HG03064 (cell line): ENCODE results near the gene SMIM34.
"Not testable (repeated sequence)": the region's sequence is repeated elsewhere in the genome, so short reads cannot be mapped to it uniquely, and the experiment has no call there.

Source experiments
- ATAC-seq: cut with Tn5 transposase; IDR thresholded peaks from one replicate; pipeline ENCODE4 v1.9.1; 2021; ENCODE audit warnings: low read depth; ENCODE audit not compliant: unreplicated experiment

SMIM34 gene

GRCh38 chr21:34423805-34424204, at the start of gene SMIM34:
TSS of gene SMIM34 (minus strand) at chr21:34423951. CDS start at chr21:34423839, 112 bp downstream.
- not testable (repeated sequence) for ATAC-seq

- ATAC-seq, result not testable (repeated sequence)
Observed at GRCh38 chr21:34467333-34467732, 43.6 kb upstream of the SMIM34 start.

GRCh38 chr21:34459426-34459825, 35.7 kb upstream of the SMIM34 start:
- not testable (repeated sequence) for ATAC-seq

- not testable (repeated sequence) for ATAC-seq
Observed at GRCh38 chr21:34458266-34458665, 34.5 kb upstream of the SMIM34 start.

- not testable (repeated sequence) for ATAC-seq
Observed at GRCh38 chr21:34456180-34456579, 32.4 kb upstream of the SMIM34 start.

GRCh38 chr21:34455628-34456027, 31.9 kb upstream of the SMIM34 start:
- not testable (repeated sequence) for ATAC-seq

- ATAC-seq, result not testable (repeated sequence)
Observed at GRCh38 chr21:34447018-34447417, 23.3 kb upstream of the SMIM34 start.

GRCh38 chr21:34443486-34443885, 19.7 kb upstream of the SMIM34 start:
- not testable (repeated sequence) for ATAC-seq

- ATAC-seq, result not testable (repeated sequence)
Observed at GRCh38 chr21:34429710-34430109, 6.0 kb upstream of the SMIM34 start.

- not testable (repeated sequence) for ATAC-seq
Observed at GRCh38 chr21:34428441-34428840, 4.7 kb upstream of the SMIM34 start.

- ATAC-seq, result not testable (repeated sequence)
Observed at GRCh38 chr21:34427339-34427738, 3.6 kb upstream of the SMIM34 start.

GRCh38 chr21:34417448-34418077, 6.2 kb downstream of the SMIM34 start:
- not testable (repeated sequence) for ATAC-seq

GRCh38 chr21:34407294-34407693, 16.5 kb downstream of the SMIM34 start:
- ATAC-seq, result not testable (repeated sequence)

- not testable (repeated sequence) for ATAC-seq
Observed at GRCh38 chr21:34406676-34407075, 17.1 kb downstream of the SMIM34 start.

GRCh38 chr21:34406102-34406501, 17.6 kb downstream of the SMIM34 start:
- not testable (repeated sequence) for ATAC-seq

GRCh38 chr21:34405686-34406085, 18.1 kb downstream of the SMIM34 start:
- not testable (repeated sequence) for ATAC-seq

- ATAC-seq, result not testable (repeated sequence)
Observed at GRCh38 chr21:34404742-34405141, 19.0 kb downstream of the SMIM34 start.

GRCh38 chr21:34400522-34400921, 23.2 kb downstream of the SMIM34 start:
- ATAC-seq, result not testable (repeated sequence)

- not testable (repeated sequence) for ATAC-seq
Observed at GRCh38 chr21:34383724-34384415, 39.9 kb downstream of the SMIM34 start.

- ATAC-seq, result not testable (repeated sequence)
Observed at GRCh38 chr21:34383138-34383537, 40.6 kb downstream of the SMIM34 start.

GRCh38 chr21:34375619-34375972, 48.2 kb downstream of the SMIM34 start:
- ATAC-seq, result peak; percentile 55
